A549 treated with DMSO at 1 μM for 4 hours (cell line): Measurements from ENCODE around the gene TAF7L. TPM values are rescaled to one million over a fixed set of nuclear protein-coding genes. Genes with fewer than 3 reads are reported as not detected.

Source experiments
- total RNA-seq: library from RNA; stranded (reverse); fragments of 200-300 nt; extraction: Qiagen RNA extraction; gene quantifications from 5 replicates; pipeline ENCODE4 v1.2.3, GENCODE V29; 2022; ENCODE audit warnings: low read depth

Gene TAF7L, protein sequence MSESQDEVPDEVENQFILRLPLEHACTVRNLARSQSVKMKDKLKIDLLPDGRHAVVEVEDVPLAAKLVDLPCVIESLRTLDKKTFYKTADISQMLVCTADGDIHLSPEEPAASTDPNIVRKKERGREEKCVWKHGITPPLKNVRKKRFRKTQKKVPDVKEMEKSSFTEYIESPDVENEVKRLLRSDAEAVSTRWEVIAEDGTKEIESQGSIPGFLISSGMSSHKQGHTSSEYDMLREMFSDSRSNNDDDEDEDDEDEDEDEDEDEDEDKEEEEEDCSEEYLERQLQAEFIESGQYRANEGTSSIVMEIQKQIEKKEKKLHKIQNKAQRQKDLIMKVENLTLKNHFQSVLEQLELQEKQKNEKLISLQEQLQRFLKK
- total RNA-seq, result 0.08 to 0.15 TPM (median 0.13 TPM) in 5 replicates

DNA sequence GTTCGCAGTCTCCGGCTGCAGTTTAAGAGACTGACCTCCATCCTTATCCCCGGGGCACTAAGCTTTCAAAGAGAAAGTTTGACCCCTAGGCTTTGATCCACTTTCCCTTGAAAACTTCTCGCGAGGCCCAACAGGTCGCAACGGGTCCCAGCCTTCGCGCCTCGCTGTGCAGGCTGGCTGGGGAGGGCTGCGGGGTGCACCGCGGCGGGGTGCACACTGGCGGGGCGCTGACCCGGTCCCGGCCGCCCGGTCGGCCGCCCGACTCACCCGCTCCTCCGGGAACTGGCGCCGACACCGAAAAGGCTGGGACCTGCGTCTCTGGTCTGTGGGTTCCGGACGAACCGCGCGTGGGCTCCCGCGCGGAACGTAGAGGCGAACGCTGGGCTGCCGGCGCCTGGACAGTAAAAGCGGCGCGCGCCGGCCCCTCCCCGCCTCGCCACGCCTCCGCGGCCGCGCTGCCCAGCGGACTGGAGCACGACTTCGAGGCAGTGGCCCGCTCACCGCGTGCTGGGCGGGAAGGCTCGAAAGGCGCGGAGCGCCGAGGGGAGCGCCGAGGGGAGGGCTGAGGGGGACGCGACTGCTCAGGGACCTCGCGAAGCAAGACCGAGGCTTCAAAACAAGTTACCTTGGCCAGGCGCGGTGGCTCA, at the start of gene TAF7L:
Gene TAF7L (minus strand): TSS at position 378 of the 647 bp plus-strand sequence. CDS start 3,791 bp downstream, outside the sequence.

DNA sequence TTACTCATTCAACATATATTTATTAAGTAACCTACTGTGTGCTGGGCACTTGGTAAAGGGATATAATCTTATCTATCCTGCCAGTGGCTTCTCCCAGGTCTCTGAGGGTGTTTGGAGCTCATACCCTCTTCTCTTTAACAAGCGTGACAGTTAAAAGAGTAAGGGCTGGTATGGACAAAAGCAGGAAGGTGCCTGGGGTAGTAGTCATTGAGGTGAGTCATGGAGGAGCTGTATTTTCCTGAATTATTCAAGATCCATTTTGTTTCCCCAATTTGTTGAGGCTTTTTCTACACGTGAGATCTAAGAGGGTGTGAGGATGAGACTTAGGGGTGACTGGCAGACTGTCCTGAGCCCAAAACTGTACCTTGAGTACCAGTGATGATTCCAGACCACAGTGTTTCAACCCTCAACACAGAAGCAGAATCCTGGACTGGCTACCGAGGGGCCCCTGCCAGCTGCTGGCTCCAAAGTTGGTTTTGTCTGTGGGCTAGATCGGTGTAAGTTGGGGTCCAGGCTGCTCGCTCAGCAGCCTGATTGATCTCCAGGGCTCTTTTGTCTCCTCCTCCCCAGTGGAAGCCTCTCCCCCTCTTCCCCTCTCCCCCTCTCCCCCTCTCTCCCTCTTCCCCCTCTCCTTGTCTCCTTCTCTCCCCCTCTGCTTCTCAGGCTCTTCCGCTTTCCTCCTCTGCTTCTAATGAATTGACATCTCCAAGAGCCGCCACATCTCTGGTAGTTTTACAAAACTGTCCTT, 71.8 kb downstream of the TAF7L start, which contains the start of gene DRP2:
Gene DRP2 (plus strand): TSS at position 671 of the 748 bp plus-strand sequence. CDS start 11,862 bp downstream, outside the sequence.

Other genes with a start within 250 kb of the TAF7L start
- 13.8 to 17.9 TPM (median 16.5 TPM) in 5 replicates for gene TRMT2B, start 239.2 kb downstream of the TAF7L start, total RNA-seq
- not detected in 5 replicates for gene TMEM35A, start 212.5 kb downstream of the TAF7L start, total RNA-seq
- 8.9 to 14.7 TPM (median 13.2 TPM) in 5 replicates for gene CENPI, start 193.1 kb downstream of the TAF7L start, total RNA-seq
- gene DRP2, start 71.5 kb downstream of the TAF7L start, total RNA-seq, result 0.09 to 0.34 TPM (median 0.25 TPM) in 5 replicates
- 30.4 to 34.5 TPM (median 31.4 TPM) in 5 replicates for gene TIMM8A, start 57.4 kb upstream of the TAF7L start, total RNA-seq
- gene BTK, start 94.9 kb upstream of the TAF7L start, total RNA-seq, result 0.14 to 0.26 TPM (median 0.18 TPM) in 4 of 5 replicates, not detected in the other
- 2,432 to 3,415 TPM (median 2,467 TPM) in 5 replicates for gene RPL36A, start 99.7 kb upstream of the TAF7L start, total RNA-seq
- 193 to 222 TPM (median 208 TPM) in 5 replicates for gene GLA, start 116.6 kb upstream of the TAF7L start, total RNA-seq
- 59.0 to 67.0 TPM (median 66.1 TPM) in 5 replicates for gene HNRNPH2, start 116.9 kb upstream of the TAF7L start, total RNA-seq
- gene ARMCX4, start 194.1 kb upstream of the TAF7L start, total RNA-seq, result 0.44 to 0.81 TPM (median 0.68 TPM) in 5 replicates